ENCODE results near the gene TLL2.

Gene TLL2

DNA sequence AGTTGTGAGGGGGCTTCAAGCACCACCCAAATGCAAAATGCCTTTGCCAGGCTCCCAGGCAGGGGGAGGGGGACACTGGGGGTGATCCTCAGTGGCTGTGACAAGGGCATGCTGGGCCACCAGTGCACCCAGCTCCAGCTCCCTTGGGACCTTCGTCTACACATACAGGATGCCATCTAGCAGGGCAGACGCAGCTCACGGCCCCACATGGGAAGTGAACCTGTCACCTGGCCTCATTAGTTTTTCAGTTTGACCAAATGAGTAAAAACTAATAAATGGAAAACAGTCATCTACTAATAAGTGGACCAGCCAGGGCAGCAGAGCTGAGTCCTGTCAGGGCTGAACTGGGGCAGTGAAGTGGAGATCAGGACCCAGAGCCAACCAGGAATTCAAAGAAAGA, 50.2 kb downstream of the TLL2 start:
- no peak overlapping the region for H2AFZ ChIP-seq (ENCODE audit: low read length, unreplicated experiment)
- H3K4me1 ChIP-seq (ENCODE audit: control insufficient read depth, insufficient read depth, low read length, unreplicated experiment), result no peaks in the 10 kb centered on the region
- H3K4me3 ChIP-seq (ENCODE audit: low read depth, low read length), result no peak overlapping the region
- H3K27me3 ChIP-seq (ENCODE audit: insufficient read depth, low read length), result peaks cover 60% of the 10 kb centered on the region
- H3K36me3 ChIP-seq (ENCODE audit: insufficient read depth, low read length), result no peaks in the 10 kb centered on the region
- H3K79me2 ChIP-seq (ENCODE audit: control insufficient read depth, insufficient read depth, low read length, unreplicated experiment), result no peaks in the 10 kb centered on the region
- H3K27ac ChIP-seq (ENCODE audit: low read depth, low read length), result no peak overlapping the region

DNA sequence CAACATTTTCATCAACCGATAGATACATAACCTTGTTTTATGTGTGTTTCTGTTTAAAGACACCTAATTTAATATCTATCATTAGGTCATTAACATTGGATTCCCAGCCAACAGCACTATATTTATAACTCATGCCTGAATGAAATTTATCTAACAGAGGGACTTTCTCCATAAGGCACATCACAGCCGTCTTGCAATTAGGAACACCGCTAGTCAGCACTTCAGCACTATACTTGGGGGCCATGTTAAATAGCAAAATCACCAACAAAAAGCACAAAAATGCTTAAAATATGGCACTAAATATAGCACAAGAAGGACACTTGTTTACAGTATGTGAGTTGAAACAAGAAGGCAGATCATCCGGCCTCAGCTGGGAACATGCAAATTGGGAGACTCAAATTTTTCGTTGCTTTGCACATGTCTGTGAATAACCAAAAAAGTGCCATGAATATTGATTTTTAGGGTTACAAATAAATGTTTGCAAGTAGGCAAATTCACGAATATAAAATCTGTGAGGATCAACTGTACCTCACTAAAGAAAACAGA, 51.0 kb downstream of the TLL2 start:
- Histone ChIP-seq H3K27ac (ENCODE audit: low read depth, low read length) (no peak overlapping the region), H2AFZ (ENCODE audit: low read length, unreplicated experiment) (no peak overlapping the region), H3K27me3 (ENCODE audit: insufficient read depth, low read length) (peaks cover 51% of the 10 kb centered on the region), H3K36me3 (ENCODE audit: insufficient read depth, low read length) (no peaks in the 10 kb centered on the region), H3K4me1 (ENCODE audit: control insufficient read depth, insufficient read depth, low read length, unreplicated experiment) (no peaks in the 10 kb centered on the region), H3K79me2 (ENCODE audit: control insufficient read depth, insufficient read depth, low read length, unreplicated experiment) (no peaks in the 10 kb centered on the region), H3K4me3 (ENCODE audit: low read depth, low read length) (no peak overlapping the region)

DNA sequence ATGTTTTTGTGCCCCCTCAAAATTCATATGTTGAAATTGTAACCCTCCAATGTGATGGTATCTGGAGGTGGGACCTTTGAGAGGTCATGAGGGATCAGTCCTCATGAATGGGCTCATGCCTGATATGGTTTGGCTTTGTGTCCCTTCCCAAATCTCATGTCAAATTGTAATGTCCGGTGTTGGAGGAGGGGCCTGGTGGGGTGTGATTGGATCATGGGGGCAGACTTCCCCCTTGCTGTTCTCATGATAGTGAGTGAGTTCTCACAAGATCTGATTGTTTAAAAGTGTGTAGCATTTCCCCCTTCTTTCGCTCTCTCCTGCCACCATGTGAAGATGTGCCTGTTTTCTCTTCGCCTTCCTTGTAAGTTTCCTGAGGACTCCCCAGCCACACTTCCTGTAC, 53.4 kb downstream of the TLL2 start:
- H3K36me3 ChIP-seq (ENCODE audit: insufficient read depth, low read length), result no peaks in the 10 kb centered on the region
- H3K4me3 ChIP-seq (ENCODE audit: low read depth, low read length), result no peak overlapping the region
- H3K4me1 ChIP-seq (ENCODE audit: control insufficient read depth, insufficient read depth, low read length, unreplicated experiment), result no peaks in the 10 kb centered on the region
- no peak overlapping the region for H2AFZ ChIP-seq (ENCODE audit: low read length, unreplicated experiment)
- H3K79me2 ChIP-seq (ENCODE audit: control insufficient read depth, insufficient read depth, low read length, unreplicated experiment), result no peaks in the 10 kb centered on the region
- H3K27me3 ChIP-seq (ENCODE audit: insufficient read depth, low read length), result peaks cover 46% of the 10 kb centered on the region
- H3K27ac ChIP-seq (ENCODE audit: low read depth, low read length), result no peak overlapping the region

DNA sequence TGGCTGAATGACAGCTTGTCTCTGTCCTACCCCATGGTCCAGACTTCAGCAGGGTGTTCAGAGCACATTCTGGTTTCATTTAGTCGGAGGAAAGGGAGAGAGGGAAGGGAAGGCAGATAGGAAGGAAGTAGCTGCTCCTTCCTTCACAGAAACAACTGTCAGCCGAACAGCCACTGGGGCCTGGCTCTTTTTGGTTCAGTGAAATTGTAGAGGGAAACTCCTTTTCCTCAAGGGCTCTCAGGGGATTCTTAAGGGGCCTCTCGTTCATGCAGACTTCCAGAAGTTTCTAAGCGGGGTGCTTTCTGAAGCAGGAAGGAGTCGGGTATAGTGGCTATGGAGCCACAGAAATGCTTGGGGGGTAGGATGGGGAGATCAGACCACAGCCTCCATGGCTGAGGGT, 56.4 kb downstream of the TLL2 start:
- Histone ChIP-seq H3K27me3 (ENCODE audit: insufficient read depth, low read length) (peaks cover 39% of the 10 kb centered on the region), H3K36me3 (ENCODE audit: insufficient read depth, low read length) (no peaks in the 10 kb centered on the region), H3K4me1 (ENCODE audit: control insufficient read depth, insufficient read depth, low read length, unreplicated experiment) (no peaks in the 10 kb centered on the region), H3K27ac (ENCODE audit: low read depth, low read length) (no peak overlapping the region), H2AFZ (ENCODE audit: low read length, unreplicated experiment) (no peak overlapping the region), H3K4me3 (ENCODE audit: low read depth, low read length) (no peak overlapping the region), H3K79me2 (ENCODE audit: control insufficient read depth, insufficient read depth, low read length, unreplicated experiment) (no peaks in the 10 kb centered on the region)

DNA sequence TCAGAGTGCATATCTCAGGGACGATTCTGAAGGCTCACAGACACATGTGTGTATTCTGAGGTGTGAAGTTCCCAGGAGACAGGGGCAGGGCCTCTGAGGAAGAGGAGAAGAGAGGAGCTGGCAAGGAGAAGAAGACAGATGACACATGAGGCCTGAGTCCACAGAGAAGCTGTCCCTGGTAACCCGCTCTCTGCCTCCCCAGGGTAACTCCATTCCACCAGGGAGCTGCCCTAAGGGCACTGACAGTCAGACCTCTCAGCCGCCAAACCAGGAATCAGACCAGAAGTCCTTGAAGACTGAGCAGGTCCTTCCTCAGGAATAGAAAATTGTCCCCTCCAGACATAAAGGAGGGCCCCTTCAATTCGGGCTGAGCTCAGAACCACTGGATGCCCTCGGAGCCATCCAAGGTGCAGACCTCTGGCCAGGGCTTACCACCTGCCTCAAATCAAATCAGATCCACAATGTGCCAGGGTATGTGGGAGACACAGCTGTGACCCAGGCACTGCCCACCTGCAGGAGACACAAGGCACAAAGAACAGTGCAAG, 57.4 kb downstream of the TLL2 start:
- H3K4me3 ChIP-seq (ENCODE audit: low read depth, low read length), result no peak overlapping the region

GRCh38 chr10:96453856-96454583, 59.7 kb downstream of the TLL2 start:
- no peaks in the 10 kb centered on the region for H3K36me3 ChIP-seq (ENCODE audit: insufficient read depth, low read length)
- no peak overlapping the region for H3K27ac ChIP-seq (ENCODE audit: low read depth, low read length)
- H2AFZ ChIP-seq (ENCODE audit: low read length, unreplicated experiment), result no peak overlapping the region
- no peak overlapping the region for H3K4me3 ChIP-seq (ENCODE audit: low read depth, low read length)
- H3K4me1 ChIP-seq (ENCODE audit: control insufficient read depth, insufficient read depth, low read length, unreplicated experiment), result no peaks in the 10 kb centered on the region
- H3K27me3 ChIP-seq (ENCODE audit: insufficient read depth, low read length), result peaks cover 67% of the 10 kb centered on the region
- no peaks in the 10 kb centered on the region for H3K79me2 ChIP-seq (ENCODE audit: control insufficient read depth, insufficient read depth, low read length, unreplicated experiment)

More for the DNA sequence above, 57.4 kb downstream of the TLL2 start:
- H2AFZ ChIP-seq (ENCODE audit: low read length, unreplicated experiment), result no peak overlapping the region
- H3K27ac ChIP-seq (ENCODE audit: low read depth, low read length), result no peak overlapping the region
- no peaks in the 10 kb centered on the region for H3K36me3 ChIP-seq (ENCODE audit: insufficient read depth, low read length)
- H3K79me2 ChIP-seq (ENCODE audit: control insufficient read depth, insufficient read depth, low read length, unreplicated experiment), result no peaks in the 10 kb centered on the region
- peaks cover 45% of the 10 kb centered on the region for H3K27me3 ChIP-seq (ENCODE audit: insufficient read depth, low read length)
- H3K4me1 ChIP-seq (ENCODE audit: control insufficient read depth, insufficient read depth, low read length, unreplicated experiment), result no peaks in the 10 kb centered on the region

DNA sequence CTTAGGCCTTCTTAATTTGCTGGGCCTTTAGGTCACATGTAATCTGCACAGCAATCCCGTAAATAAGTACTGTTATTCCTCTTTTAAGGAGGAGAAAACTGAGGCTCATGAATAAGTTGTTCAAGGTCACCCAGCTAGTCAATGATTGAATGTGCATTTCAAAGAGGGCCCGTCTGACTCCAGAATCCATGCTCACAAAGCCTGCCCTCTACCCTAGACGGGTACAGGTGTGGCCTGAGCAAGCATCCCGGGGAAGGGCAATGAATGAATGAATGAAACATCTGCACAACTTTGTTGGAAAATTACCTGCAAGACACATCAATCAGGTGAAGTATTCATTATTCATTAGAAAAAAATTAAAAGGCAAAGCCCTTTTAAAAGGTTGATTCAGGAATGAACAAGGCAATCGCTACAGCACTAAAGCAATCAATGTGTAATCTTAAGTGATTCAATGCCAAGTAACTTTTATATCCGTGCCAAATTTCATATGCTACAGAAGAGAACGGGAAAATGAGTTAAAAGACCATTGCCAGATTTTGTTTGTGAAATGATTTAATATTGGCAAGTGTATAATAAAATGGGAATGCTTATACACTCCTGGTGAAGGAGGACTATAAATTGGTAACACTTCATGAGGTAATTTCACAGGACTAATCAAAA, 61.1 kb downstream of the TLL2 start:
- Histone ChIP-seq H3K27ac (ENCODE audit: low read depth, low read length) (no peak overlapping the region), H2AFZ (ENCODE audit: low read length, unreplicated experiment) (no peak overlapping the region), H3K79me2 (ENCODE audit: control insufficient read depth, insufficient read depth, low read length, unreplicated experiment) (no peaks in the 10 kb centered on the region), H3K27me3 (ENCODE audit: insufficient read depth, low read length) (peaks cover 79% of the 10 kb centered on the region), H3K36me3 (ENCODE audit: insufficient read depth, low read length) (no peaks in the 10 kb centered on the region), H3K4me1 (ENCODE audit: control insufficient read depth, insufficient read depth, low read length, unreplicated experiment) (no peaks in the 10 kb centered on the region), H3K4me3 (ENCODE audit: low read depth, low read length) (no peak overlapping the region)

GRCh38 chr10:96450529-96451207, 63.1 kb downstream of the TLL2 start:
- Histone ChIP-seq H3K79me2 (ENCODE audit: control insufficient read depth, insufficient read depth, low read length, unreplicated experiment) (no peaks in the 10 kb centered on the region), H2AFZ (ENCODE audit: low read length, unreplicated experiment) (no peak overlapping the region), H3K4me3 (ENCODE audit: low read depth, low read length) (no peak overlapping the region), H3K4me1 (ENCODE audit: control insufficient read depth, insufficient read depth, low read length, unreplicated experiment) (no peaks in the 10 kb centered on the region), H3K36me3 (ENCODE audit: insufficient read depth, low read length) (no peaks in the 10 kb centered on the region), H3K27ac (ENCODE audit: low read depth, low read length) (no peak overlapping the region), H3K27me3 (ENCODE audit: insufficient read depth, low read length) (peaks cover 75% of the 10 kb centered on the region)

DNA sequence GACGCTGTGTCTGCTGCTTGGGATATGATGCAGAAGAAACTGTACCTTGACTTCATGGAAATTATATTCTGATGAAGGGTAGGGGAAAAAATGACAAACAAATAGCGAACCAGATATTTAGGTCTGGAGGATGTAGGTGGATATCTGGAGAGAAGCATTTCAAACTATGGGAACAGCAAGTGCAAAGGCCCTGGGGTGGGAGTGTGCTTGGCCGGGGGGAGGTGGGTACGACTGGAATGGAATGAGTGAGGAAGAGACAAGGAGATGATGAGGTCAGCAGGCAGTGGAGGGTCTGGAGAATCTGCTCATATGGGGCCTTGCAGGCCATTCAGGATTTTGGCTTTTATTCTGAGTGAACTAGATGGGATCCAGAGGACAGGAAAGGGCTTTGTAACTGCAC, 65.2 kb downstream of the TLL2 start:
- peaks cover 73% of the 10 kb centered on the region for H3K27me3 ChIP-seq (ENCODE audit: insufficient read depth, low read length)
- H3K27ac ChIP-seq (ENCODE audit: low read depth, low read length), result no peak overlapping the region
- no peaks in the 10 kb centered on the region for H3K36me3 ChIP-seq (ENCODE audit: insufficient read depth, low read length)

GRCh38 chr10:96448021-96448457, 65.7 kb downstream of the TLL2 start:
- H2AFZ ChIP-seq (ENCODE audit: low read length, unreplicated experiment), result no peak overlapping the region
- H3K27ac ChIP-seq (ENCODE audit: low read depth, low read length), result no peak overlapping the region
- H3K4me1 ChIP-seq (ENCODE audit: control insufficient read depth, insufficient read depth, low read length, unreplicated experiment), result no peaks in the 10 kb centered on the region
- no peaks in the 10 kb centered on the region for H3K79me2 ChIP-seq (ENCODE audit: control insufficient read depth, insufficient read depth, low read length, unreplicated experiment)
- H3K27me3 ChIP-seq (ENCODE audit: insufficient read depth, low read length), result peaks cover 73% of the 10 kb centered on the region
- no peaks in the 10 kb centered on the region for H3K36me3 ChIP-seq (ENCODE audit: insufficient read depth, low read length)
- H3K4me3 ChIP-seq (ENCODE audit: low read depth, low read length), result no peak overlapping the region

More for the DNA sequence above, 65.2 kb downstream of the TLL2 start:
- Histone ChIP-seq H3K79me2 (ENCODE audit: control insufficient read depth, insufficient read depth, low read length, unreplicated experiment) (no peaks in the 10 kb centered on the region), H3K4me3 (ENCODE audit: low read depth, low read length) (no peak overlapping the region), H3K4me1 (ENCODE audit: control insufficient read depth, insufficient read depth, low read length, unreplicated experiment) (no peaks in the 10 kb centered on the region), H2AFZ (ENCODE audit: low read length, unreplicated experiment) (no peak overlapping the region)

All from ACC112 (cell line).